Peyer's patch (tissue), 4 donors: Measurements from ENCODE around the gene ADAMTSL2. TPM values are rescaled to one million over a fixed set of nuclear protein-coding genes. Genes with fewer than 3 reads are reported as not detected.
A peak's percentile ranks its signal among the peaks of the same experiment; 100 is the strongest.

Source experiments
- DNase-seq, 3 donors: peaks; one replicate each; pipeline ENCODE4 v3.0.0-alpha.2; 2017 to 2019
- H3K27ac ChIP-seq, 4 donors: fragments of 200-600 bp; sonication (generic); one replicate each; pipeline ENCODE4 v1.5.1; 2016 to 2019
- H3K27me3 ChIP-seq, 2 donors: fragments of 200-600 bp; sonication (generic); one replicate each; pipeline ENCODE4 v1.5.1; 2019
- H3K36me3 ChIP-seq, 3 donors: fragments of 200-600 bp; sonication (generic); one replicate each; pipeline ENCODE4 v1.5.1; 2016 to 2019
- H3K4me1 ChIP-seq, 4 donors: fragments of 200-600 bp; sonication (generic); one replicate each; pipeline ENCODE4 v1.5.1; 2016 to 2019
- H3K4me3 ChIP-seq, 4 donors: fragments of 200-600 bp; sonication (generic); 1 replicate in 3 of 4; 2 replicates in 1 of 4; pipeline ENCODE4 v1.5.1; 2016 to 2019; ENCODE audit warnings: mild to moderate bottlenecking in 1 of 4
- H3K9me3 ChIP-seq, 4 donors: fragments of 200-600 bp; sonication (generic); one replicate each; pipeline ENCODE4 v1.5.1; 2016 to 2019; ENCODE audit warnings: mild to moderate bottlenecking in 1 of 4
- CTCF ChIP-seq, 6 experiments: fragments of 450-650 bp in 4 of 6; fragments of 200-600 bp in 2 of 6; sonication (generic) in 1 of 6; IDR thresholded peaks; one replicate each; pipeline ENCODE4 v1.5.1; 2017 to 2019; ENCODE audit warnings: antibody characterized with exemption in 6 of 6, mild to moderate bottlenecking in 3 of 6, moderate library complexity in 1 of 6
- POLR2A ChIP-seq, 2 donors: fragments of 450-650 bp; IDR thresholded peaks; one replicate each; pipeline ENCODE4 v1.5.1; 2017; ENCODE audit warnings: antibody characterized with exemption in 2 of 2, mild to moderate bottlenecking in 2 of 2, moderate library complexity in 2 of 2
- total RNA-seq, 4 donors: library from RNA; depleted of rRNA; stranded (reverse); fragments of >200 nt; gene quantifications; one replicate each; pipeline ENCODE4 v1.1.0, GENCODE V29; 2016

The ADAMTSL2 gene
- total RNA-seq, 4 donors from 2014 or later, result 0.40 to 14.0 (median 1.8) TPM

DNA sequence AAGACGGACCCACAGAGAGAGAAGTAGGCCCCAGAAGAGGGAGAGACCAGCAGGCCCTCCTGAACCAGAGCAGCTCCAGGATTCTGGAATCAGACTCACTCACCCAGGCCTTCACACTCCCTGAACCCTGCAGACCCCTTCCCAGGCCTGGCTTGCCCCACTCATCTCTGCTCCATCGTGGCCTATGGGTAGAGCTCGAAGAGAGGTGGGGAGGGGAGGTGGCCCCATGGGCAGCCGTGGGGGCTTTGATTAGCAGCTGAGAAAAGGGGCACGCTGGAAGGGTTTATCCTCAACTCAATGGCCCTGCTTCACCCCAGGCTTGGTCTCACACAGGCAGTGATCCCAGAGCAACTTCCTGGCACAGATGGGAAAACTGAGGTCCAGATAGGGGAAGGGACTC lies 10.4 kb upstream of the ADAMTSL2 start:
- no peak overlapping the region for H3K27ac ChIP-seq
- no peaks in the 10 kb centered on the region for H3K9me3 ChIP-seq
- TF ChIP-seq CTCF (IDR thresholded peaks at IDR 0.05) (no peak), POLR2A (IDR thresholded peaks at IDR 0.05) (no peak)
- no peak overlapping the region for H3K4me3 ChIP-seq
- DNase-seq, result no peak
- H3K27me3 ChIP-seq, result no peaks in the 10 kb centered on the region
- peaks cover 0 to 23% (median 0%) of the 10 kb centered on the region in 4 donors for H3K4me1 ChIP-seq
- no peaks in the 10 kb centered on the region for H3K36me3 ChIP-seq

DNA sequence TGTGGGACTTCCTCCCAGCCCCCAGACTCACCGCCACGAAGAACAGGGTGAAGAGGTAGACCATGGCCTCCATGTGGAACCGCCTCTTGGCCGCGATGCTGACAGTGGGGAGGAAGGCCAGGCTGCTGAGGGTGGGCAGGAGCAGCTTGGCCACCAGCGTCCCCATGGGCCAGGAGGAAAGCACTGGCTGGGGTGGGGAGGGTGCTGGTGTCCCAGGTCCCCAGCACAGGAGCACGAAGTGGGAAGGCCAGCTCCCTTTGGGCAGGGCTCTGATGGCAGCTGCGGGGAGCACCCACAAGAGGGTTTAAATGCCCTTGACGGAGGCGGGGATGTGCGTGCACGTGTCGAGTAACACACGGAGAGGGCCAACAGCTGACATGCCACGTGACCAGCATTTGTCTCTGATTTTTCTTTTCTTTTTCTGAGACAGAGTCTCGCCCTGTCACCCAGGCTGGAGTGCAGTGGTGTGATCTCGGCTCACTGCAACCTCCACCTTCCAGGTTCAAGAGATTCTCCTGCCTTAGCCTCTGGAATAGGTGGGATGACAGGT lies 9.8 kb upstream of the ADAMTSL2 start, which contains the start of gene MYMK:
Gene MYMK (minus strand): TSS at position 281 of the 550 bp plus-strand sequence. CDS start 115 bp downstream, at position 166.
- H3K27ac ChIP-seq, result no peak within 1 kb of the TSS
- H3K36me3 ChIP-seq, result no peaks in the 10 kb centered on the region
- H3K4me1 ChIP-seq, result peaks cover 0 to 23% (median 0%) of the 10 kb centered on the region in 4 donors
- H3K9me3 ChIP-seq, result no peaks in the 10 kb centered on the region
- DNase-seq, result no peak
- no peak for TF ChIP-seq POLR2A (IDR thresholded peaks at IDR 0.05)
- no peak for TF ChIP-seq CTCF (IDR thresholded peaks at IDR 0.05)
- H3K4me3 ChIP-seq, result no peak within 1 kb of the TSS
- H3K27me3 ChIP-seq, result no peaks in the 10 kb centered on the region

GRCh38 chr9:133525677-133526076 lies 8.8 kb upstream of the ADAMTSL2 start:
- no peaks in the 10 kb centered on the region for H3K27me3 ChIP-seq
- H3K27ac ChIP-seq, result no peak overlapping the region
- H3K9me3 ChIP-seq, result no peaks in the 10 kb centered on the region
- peaks cover 0 to 23% (median 0%) of the 10 kb centered on the region in 4 donors for H3K4me1 ChIP-seq
- no peaks in the 10 kb centered on the region for H3K36me3 ChIP-seq
- TF ChIP-seq CTCF (IDR thresholded peaks at IDR 0.05) (no peak), POLR2A (IDR thresholded peaks at IDR 0.05) (no peak)
- H3K4me3 ChIP-seq, result no peak overlapping the region
- no peak for DNase-seq

- Histone ChIP-seq H3K4me1 (peaks cover 0 to 23% (median 0%) of the 10 kb centered on the region in 4 donors), H3K4me3 (no peak overlapping the region), H3K27me3 (no peaks in the 10 kb centered on the region), H3K9me3 (no peaks in the 10 kb centered on the region), H3K27ac (peak overlapping the region in 1 of 4 donors; percentile 28), H3K36me3 (no peaks in the 10 kb centered on the region)
- TF ChIP-seq POLR2A (IDR thresholded peaks at IDR 0.05) (no peak), CTCF (IDR thresholded peaks at IDR 0.05) (no peak)
- DNase-seq, result no peak
These were observed 7.7 kb upstream of the ADAMTSL2 start for GRCh38 chr9:133526721-133527321.

DNA sequence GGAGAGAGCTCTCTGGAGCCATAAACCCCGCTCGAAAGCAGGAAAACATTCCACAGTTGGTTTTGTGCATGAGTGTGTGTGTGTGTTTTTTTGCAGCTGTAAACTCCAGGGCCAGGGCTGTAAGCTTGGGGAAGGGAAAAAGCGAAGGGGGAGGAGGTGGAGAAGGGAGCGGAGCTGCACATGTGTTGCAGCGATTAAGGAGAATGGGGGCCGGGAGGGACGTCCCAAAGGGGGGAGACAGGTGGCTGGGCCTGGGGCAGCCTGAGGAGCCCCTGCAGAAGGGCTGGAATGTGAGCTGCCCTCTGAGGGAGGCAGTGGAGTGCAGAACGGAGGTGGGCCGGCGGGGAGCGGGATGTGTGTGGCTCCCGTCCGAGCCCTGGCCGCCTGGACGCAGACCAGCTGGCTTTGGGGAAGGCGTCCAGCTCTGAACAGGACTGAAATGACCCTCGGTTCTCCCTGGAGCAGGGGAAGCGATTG lies 7.0 kb upstream of the ADAMTSL2 start:
- TF ChIP-seq POLR2A (IDR thresholded peaks at IDR 0.05) (no peak), CTCF (IDR thresholded peaks at IDR 0.05) (no peak)
- Histone ChIP-seq H3K9me3 (no peaks in the 10 kb centered on the region), H3K4me3 (no peak overlapping the region), H3K4me1 (peaks cover 0 to 23% (median 0%) of the 10 kb centered on the region in 4 donors), H3K27me3 (no peaks in the 10 kb centered on the region), H3K27ac (peak overlapping the region in 3 of 4 donors; percentile 17 to 48 (median 43)), H3K36me3 (no peaks in the 10 kb centered on the region)
- no peak for DNase-seq
